ENCODE data around the gene CD19. TPM values are rescaled to one million over a fixed set of nuclear protein-coding genes. Genes with fewer than 3 reads are reported as not detected.

Gene CD19
- total RNA-seq, 4 donors from 2014 or later = 6.3 to 85.8 TPM; not detected in 2

DNA sequence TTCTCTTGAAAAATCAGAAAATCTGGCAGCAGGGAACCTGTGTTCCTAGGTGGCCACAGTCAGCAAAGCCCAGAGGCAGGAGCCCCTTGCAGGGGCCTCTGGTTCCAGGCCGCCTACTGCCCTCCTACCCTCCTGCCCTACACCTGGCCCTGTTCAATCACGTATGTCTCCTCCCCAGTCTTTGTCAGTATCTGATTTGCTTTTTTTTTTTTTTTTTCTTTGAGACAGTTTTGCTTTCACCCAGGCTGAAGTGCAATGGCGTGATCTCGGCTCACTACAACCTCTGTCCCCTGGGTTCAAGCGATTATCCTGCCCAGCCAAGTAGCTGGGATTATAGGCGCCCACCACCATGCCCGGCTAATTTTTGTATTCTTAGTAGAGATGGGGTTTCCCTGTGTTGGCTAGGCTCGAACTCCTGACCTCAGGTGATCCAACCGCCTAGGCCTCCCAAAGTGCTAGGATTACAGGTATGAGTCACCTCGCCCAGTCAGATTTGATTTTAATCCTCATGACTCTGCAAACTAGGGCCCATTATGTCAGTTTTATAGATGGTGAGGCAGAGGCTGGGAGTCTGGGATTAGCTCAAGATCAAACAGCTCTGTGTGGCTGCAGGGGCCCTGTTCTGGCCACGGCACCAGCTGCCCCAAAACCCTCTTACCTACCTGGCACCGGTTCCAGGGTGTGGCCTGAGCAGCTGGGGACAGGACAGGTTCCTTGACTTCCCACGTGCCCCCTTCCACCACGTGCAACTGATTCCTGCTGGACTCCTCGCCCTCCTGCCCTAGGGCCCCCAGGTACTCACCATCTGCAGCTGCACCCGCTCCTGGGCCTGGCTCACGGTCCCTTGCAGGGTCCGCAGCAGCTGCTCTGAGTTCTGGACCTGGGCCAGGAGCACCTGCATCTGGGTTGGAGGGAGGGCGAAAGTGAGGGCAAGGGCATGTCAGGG is 21.4 kb upstream of the CD19 start:
- no peaks in the 10 kb centered on the region for H3K9me3 ChIP-seq
- peaks cover 0 to 68% (median 0%) of the 10 kb centered on the region in 3 donors for H3K36me3 ChIP-seq
- TF ChIP-seq, protein P1, sequence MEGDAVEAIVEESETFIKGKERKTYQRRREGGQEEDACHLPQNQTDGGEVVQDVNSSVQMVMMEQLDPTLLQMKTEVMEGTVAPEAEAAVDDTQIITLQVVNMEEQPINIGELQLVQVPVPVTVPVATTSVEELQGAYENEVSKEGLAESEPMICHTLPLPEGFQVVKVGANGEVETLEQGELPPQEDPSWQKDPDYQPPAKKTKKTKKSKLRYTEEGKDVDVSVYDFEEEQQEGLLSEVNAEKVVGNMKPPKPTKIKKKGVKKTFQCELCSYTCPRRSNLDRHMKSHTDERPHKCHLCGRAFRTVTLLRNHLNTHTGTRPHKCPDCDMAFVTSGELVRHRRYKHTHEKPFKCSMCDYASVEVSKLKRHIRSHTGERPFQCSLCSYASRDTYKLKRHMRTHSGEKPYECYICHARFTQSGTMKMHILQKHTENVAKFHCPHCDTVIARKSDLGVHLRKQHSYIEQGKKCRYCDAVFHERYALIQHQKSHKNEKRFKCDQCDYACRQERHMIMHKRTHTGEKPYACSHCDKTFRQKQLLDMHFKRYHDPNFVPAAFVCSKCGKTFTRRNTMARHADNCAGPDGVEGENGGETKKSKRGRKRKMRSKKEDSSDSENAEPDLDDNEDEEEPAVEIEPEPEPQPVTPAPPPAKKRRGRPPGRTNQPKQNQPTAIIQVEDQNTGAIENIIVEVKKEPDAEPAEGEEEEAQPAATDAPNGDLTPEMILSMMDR (IDR thresholded peaks at IDR 0.05) = no peak
- TF ChIP-seq POLR2A (IDR thresholded peaks at IDR 0.05) = no peak
- peak in 2 of 3 donors; percentile 64 to 71 for DNase-seq
- no peak overlapping the region for H3K4me3 ChIP-seq
- peak overlapping the region; percentile 22 to 69 (median 52) for H3K27ac ChIP-seq
- H3K27me3 ChIP-seq = no peaks in the 10 kb centered on the region
- no peaks in the 10 kb centered on the region for H3K4me1 ChIP-seq

DNA sequence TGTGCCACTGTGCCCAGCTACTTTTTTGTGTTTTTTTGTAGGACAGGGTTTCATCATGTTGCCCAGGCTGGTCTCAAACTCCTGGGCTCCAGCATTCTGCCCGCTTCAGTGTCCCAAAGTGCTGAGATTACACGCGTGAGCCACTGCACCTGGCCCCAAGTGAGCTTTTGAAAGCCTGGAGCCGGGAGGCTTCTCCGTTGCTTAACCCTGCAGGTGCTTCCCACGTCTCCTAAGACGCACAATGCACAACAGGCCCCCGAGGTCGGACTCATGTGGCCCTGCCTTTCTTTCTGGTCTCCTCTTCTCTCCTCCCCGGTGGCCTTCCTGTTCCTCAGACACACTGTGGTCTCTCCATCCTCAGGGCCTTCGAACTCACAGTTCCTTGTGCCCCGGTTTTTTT is 19.2 kb upstream of the CD19 start:
- no peaks in the 10 kb centered on the region for H3K9me3 ChIP-seq
- no peak for DNase-seq
- no peak overlapping the region for H3K4me3 ChIP-seq
- H3K4me1 ChIP-seq = no peaks in the 10 kb centered on the region
- peaks cover 0 to 68% (median 0%) of the 10 kb centered on the region in 3 donors for H3K36me3 ChIP-seq
- no peaks in the 10 kb centered on the region for H3K27me3 ChIP-seq
- no peak for TF ChIP-seq POLR2A (IDR thresholded peaks at IDR 0.05)
- TF ChIP-seq, protein P1 (IDR thresholded peaks at IDR 0.05) = no peak
- no peak overlapping the region for H3K27ac ChIP-seq

DNA sequence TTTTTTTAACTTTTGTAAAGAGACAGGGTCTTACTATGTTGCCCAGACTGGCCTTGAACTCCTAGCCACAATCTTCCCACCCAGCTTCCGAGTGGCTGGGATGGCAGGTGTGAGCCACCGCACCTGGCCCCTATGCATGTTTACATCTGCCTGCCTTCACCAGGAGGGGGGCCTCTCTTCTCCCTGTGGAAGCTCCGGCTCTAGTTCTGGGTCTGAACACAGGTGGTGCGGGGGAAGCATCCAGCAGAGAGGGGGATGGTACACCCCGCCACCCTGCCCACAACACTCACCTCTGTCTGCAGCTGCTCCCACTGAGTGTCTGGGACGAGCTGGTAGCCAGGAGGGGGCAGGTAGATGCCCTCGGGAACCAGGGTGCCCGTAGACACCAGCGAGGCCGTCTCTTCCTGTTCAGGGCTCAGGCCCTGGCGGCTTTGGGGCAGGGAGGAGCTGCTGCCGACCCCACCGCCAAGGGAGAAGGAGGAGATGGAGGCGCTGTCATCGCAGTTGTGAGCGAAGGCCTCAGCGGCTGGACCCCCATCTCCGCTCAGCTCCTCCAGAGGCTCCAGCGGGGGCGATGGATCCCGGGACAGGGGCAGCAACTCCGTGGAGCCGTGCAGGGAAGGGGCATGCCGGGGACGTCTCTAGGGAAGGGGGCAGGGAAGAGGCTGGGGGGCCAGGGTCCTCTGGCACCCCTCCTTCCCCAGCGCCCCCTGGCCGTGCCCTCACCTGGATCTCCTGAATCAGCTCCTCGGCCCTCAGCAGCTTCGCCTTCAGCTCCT is 17.6 kb upstream of the CD19 start:
- Histone ChIP-seq H3K27me3 (no peaks in the 10 kb centered on the region), H3K9me3 (no peaks in the 10 kb centered on the region), H3K4me3 (no peak overlapping the region), H3K4me1 (no peaks in the 10 kb centered on the region), H3K36me3 (peaks cover 0 to 65% (median 0%) of the 10 kb centered on the region in 3 donors), H3K27ac (no peak overlapping the region)
- DNase-seq = no peak
- TF ChIP-seq, protein P1 (IDR thresholded peaks at IDR 0.05) = no peak
- no peak for TF ChIP-seq POLR2A (IDR thresholded peaks at IDR 0.05)

DNA sequence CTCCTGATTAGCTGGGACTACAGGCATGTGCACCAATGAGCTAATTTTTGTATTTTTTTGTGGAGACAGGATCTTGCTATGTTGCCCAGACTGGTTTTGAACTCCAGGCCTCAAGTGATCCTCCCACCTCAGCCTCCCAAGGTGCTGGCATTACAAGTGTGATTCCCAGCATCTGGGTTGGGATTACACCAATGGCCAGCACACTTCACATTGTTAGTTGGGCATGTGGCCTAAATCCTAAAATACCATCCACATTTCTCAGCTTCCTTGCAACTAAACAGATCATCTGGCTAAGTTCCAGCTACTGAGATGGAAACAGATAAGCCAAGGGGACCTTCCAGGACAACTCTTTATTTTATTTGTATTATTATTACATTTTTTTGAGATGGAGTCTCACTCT is 16.6 kb upstream of the CD19 start:
- TF ChIP-seq, protein P1 (IDR thresholded peaks at IDR 0.05) = no peak
- no peak for TF ChIP-seq POLR2A (IDR thresholded peaks at IDR 0.05)
- Histone ChIP-seq H3K36me3 (peaks cover 0 to 71% (median 0%) of the 10 kb centered on the region in 3 donors), H3K4me1 (no peaks in the 10 kb centered on the region), H3K27me3 (no peaks in the 10 kb centered on the region), H3K27ac (no peak overlapping the region), H3K4me3 (no peak overlapping the region), H3K9me3 (no peaks in the 10 kb centered on the region)
- DNase-seq = no peak

DNA sequence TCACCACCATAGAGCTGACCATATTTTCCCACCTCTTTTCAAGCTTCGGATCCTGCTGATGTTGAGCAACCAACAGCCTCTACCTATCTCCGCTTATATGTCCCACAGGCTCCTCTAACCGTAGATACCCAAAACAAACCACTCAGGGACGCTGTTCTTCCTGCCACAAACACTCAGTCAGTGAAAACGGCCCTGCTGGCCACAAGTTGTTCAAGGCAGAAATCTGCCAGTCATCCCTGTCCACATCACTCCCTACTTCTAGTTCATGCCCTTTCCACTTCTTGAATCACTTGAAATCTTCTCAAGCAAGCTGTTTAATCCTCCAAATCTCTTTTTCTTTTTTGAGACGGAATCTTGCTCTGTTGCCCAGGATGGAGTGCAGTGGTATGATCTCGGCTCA is 14.7 kb upstream of the CD19 start:
- Histone ChIP-seq H3K27ac (no peak overlapping the region), H3K9me3 (no peaks in the 10 kb centered on the region), H3K4me1 (no peaks in the 10 kb centered on the region), H3K4me3 (no peak overlapping the region), H3K27me3 (no peaks in the 10 kb centered on the region), H3K36me3 (peaks cover 0 to 82% (median 0%) of the 10 kb centered on the region in 3 donors)
- no peak for DNase-seq
- TF ChIP-seq, protein P1 (IDR thresholded peaks at IDR 0.05) = no peak
- TF ChIP-seq POLR2A (IDR thresholded peaks at IDR 0.05) = no peak
